NOMO-1 treated with dmso at 0.1 percent for 144 hours (cell line): Measurements from ENCODE around the gene CHRM1.

Source experiments
- DNase-seq: peaks from one replicate; lab custom pipeline; 2025; ENCODE audit not compliant: unreplicated experiment; lab: John Stamatoyannopoulos, UW

Gene CHRM1

GRCh38 chr11:62908468-62909072 lies 12.6 kb downstream of the CHRM1 start:
- DNase-seq = no peak

GRCh38 chr11:62905927-62906531 lies 15.1 kb downstream of the CHRM1 start:
- peak; percentile 41 for DNase-seq

- no peak for DNase-seq
Observed at GRCh38 chr11:62905296-62905695, 15.9 kb downstream of the CHRM1 start.

GRCh38 chr11:62902932-62903331 lies 18.2 kb downstream of the CHRM1 start:
- DNase-seq = no peak

- no peak for DNase-seq
Observed at GRCh38 chr11:62898027-62898426, 23.1 kb downstream of the CHRM1 start.

GRCh38 chr11:62897311-62897710 lies 23.9 kb downstream of the CHRM1 start:
- DNase-seq = no peak

- DNase-seq = no peak
Observed at GRCh38 chr11:62896049-62896448, 25.1 kb downstream of the CHRM1 start.

- DNase-seq = no peak
Observed at GRCh38 chr11:62895501-62895900, 25.7 kb downstream of the CHRM1 start.

- no peak for DNase-seq
Observed at GRCh38 chr11:62892077-62892922, 28.9 kb downstream of the CHRM1 start.

GRCh38 chr11:62889484-62890437 lies 31.4 kb downstream of the CHRM1 start:
- no peak for DNase-seq

GRCh38 chr11:62889126-62889483 lies 32.1 kb downstream of the CHRM1 start:
- no peak for DNase-seq

GRCh38 chr11:62888406-62888805 lies 32.8 kb downstream of the CHRM1 start:
- DNase-seq = no peak

GRCh38 chr11:62885137-62885750 lies 35.9 kb downstream of the CHRM1 start:
- DNase-seq = no peak

- no peak for DNase-seq
Observed at GRCh38 chr11:62883673-62884072, 37.5 kb downstream of the CHRM1 start.

- no peak for DNase-seq
Observed at GRCh38 chr11:62882788-62883501, 38.2 kb downstream of the CHRM1 start.

- DNase-seq = no peak
Observed at GRCh38 chr11:62882431-62882749, 38.8 kb downstream of the CHRM1 start.

GRCh38 chr11:62881579-62882430 lies 39.4 kb downstream of the CHRM1 start:
- peak; percentile 94 for DNase-seq

GRCh38 chr11:62880803-62881578 lies 40.2 kb downstream of the CHRM1 start, which contains the start of gene SLC3A2:
SLC3A2 (plus strand) TSS chr11:62880896; CDS start chr11:62881024, 128 bp downstream.
- peak; percentile 85 for DNase-seq
